Renal cortex interstitium (tissue), 11 donors: Measurements from ENCODE around the gene MIB2. TPM values are rescaled to one million over a fixed set of nuclear protein-coding genes. Genes with fewer than 3 reads are reported as not detected.
"Not testable (repeated sequence)": the region's sequence is repeated elsewhere in the genome, so short reads cannot be mapped to it uniquely, and the experiment has no call there.

ENCODE experiments used
- DNase-seq, 11 donors: peaks; one replicate each; pipeline ENCODE4 v3.0.0-alpha.2; 2013; ENCODE audit warnings: low read depth in 9 of 11, low spot score in 4 of 11; ENCODE audit errors: extremely low read depth in 1 of 11
- polyA plus RNA-seq, 3 donors: library from polyadenylated mRNA; unstranded; fragments of 120-200 nt; gene quantifications; one replicate each; pipeline ENCODE4 v1.2.1, GENCODE V29; 2013; ENCODE audit not compliant: insufficient read length in 3 of 3

MIB2 gene
- polyA plus RNA-seq, 3 donors, result 30.3 to 71.4 (median 70.4) TPM

GRCh38 chr1:1669468-1670440 is 54.5 kb downstream of the MIB2 start:
- no peak for DNase-seq

DNA sequence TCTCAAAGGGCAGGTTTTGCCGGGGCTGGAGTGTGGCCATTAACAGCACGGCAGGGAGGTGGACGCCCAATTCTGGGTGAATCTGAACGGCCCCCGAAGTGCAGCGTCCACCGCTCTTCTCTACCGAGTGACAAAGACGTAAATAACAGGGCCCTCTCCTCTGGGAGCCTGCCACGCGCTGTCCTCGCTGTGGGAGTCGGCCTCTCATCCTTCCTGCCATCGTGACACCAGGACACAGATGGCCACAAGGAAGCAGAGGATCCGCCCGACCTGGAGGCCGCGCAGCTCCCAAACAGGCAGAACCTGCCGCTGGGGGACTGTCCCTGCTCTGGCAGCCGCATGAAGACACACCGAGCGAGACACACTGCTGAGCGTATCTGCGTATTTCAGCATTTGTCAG is 55.6 kb downstream of the MIB2 start:
- no peak for DNase-seq

DNA sequence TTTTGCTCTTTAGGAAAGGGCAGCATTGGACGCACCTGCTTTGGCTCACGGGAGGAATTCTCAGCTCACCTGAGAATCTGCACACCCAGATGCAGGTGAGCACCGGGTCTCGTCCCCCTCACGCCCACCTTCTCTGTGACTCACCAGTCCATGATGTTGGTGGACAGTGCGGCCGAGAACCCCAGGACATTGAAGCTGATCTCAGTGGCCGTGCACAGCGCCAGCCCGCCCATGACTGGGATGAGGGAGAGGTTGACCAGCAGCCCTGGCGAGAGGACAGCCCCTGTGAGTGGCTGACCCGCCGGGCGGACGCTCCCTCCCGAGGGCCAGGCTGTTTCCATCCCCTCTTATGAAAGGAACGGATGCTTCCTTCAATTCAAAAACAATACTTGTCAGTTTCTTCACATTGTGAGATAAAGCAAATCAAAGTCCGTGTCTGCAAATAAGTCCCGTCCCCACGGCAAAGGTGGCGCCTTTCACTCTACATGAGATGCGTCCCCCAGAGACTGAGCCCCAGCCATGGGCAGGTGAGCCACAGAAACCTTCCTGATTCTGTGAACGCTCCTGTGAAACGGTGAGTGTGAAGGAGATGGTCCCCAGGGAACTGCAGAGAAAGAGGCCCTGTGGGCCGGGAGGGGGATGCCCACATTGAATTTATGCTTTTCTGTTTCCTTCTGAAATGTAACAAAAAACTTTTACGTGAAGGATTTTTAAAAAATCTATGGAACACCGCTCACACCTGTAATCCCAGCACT is 56.2 kb downstream of the MIB2 start:
- no peak for DNase-seq

GRCh38 chr1:1672181-1672965 is 57.1 kb downstream of the MIB2 start:
- no peak for DNase-seq

GRCh38 chr1:1674806-1675205 is 59.5 kb downstream of the MIB2 start:
- DNase-seq, result not testable (repeated sequence)

DNA sequence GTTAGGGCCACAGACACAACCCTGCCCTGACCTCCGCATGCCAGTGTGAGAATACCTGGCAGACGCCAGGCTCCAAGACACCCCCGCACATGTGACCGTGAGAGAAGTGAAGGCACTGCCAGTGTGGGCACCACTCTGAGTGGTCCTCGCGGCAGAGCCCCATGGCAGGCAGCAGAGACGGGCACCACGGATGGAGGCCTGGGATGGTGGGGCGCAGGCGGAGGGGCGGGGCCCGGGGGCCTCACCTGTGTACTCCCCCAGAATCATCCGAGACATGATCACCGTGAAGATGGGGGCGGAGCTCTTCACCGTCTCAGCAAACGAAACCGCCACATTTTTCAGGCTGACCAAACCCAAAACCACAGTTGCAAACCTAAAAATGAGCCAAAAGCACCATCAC is 59.9 kb downstream of the MIB2 start:
- not testable (repeated sequence) for DNase-seq

DNA sequence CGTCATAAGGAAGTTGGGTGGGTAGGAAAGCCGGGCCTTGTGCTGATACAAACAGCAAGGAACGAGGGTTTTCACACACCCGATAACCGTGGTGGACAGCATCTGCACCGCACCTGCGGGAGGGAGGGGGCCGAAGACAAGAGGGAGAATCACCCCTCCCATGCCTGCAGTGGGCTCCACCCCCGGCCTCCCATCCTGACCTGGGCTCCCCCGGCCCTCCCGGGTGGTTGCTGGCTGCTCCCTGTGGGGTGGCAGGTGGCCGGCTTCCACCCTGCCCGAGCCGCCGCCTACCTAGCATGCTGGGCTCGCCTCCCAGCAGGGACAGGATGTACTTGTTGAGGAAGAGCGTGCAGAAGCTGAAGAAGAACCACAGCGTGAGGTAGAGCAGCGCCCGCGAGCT is 60.8 kb downstream of the MIB2 start:
- not testable (repeated sequence) for DNase-seq

DNA sequence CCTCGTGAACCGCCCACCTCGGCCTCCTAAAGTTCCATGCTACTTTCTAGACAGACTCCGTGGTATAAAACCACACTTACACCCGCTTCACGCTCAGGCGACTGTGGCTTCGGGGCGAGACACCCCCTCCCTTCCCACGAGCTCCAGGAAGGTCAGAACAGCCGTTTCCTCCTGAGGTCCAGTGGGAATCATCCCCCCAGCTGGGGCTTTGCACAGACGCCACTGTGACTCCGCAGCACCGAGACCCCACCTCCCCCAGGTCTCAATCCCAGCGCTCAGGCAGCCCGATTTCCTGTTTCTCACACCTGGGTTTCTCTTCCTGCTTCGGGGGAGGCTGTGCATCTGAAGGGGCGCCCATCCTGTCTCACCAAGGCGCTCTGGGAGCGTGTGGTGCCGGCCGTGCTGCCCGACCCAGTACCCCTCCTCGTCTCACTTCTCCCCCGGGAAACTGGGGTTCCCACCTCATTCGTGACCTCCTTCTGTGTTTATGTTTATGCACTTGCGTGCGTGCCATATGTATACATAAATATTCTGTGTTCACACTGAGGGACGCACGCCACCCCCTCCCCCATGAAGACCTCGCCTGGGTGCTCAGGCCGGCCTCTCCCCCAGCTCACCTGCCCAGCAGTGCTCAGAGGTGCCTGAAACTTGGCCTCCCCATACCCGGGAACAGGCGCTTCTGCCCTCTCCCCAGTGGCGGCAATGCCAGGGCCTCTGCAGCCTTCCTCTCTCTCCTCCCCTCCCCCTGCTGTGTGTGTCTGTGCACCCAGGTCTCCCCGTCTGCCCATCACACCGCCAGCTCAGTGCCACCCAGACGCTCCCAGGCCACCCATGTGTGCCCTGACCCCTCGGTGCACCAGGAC is 62.6 kb downstream of the MIB2 start:
- DNase-seq, result no peak

GRCh38 chr1:1678581-1679380 is 63.5 kb downstream of the MIB2 start:
- no peak for DNase-seq

Other genes starting within 250 kb of the MIB2 start
- 10 to 100 TPM; 52.0 to 89.3 (median 86.3) TPM for gene AURKAIP1, start 240.3 kb upstream of the MIB2 start, polyA plus RNA-seq
- 100 to 1,000 TPM; 241 to 386 (median 255) TPM for gene CCNL2, start 216.2 kb upstream of the MIB2 start, polyA plus RNA-seq
- gene MRPL20, start 208.2 kb upstream of the MIB2 start, polyA plus RNA-seq, result 100 to 1,000 TPM; 115 to 120 (median 120) TPM
- gene ANKRD65, start 194.2 kb upstream of the MIB2 start, polyA plus RNA-seq, result 10 to 100 TPM in 2 of 3 donors, 1 to 10 TPM in 1; 8.3 to 14.7 (median 10.6) TPM
- gene VWA1, start 179.8 kb upstream of the MIB2 start, polyA plus RNA-seq, result 10 to 100 TPM; 31.6 to 74.6 (median 62.4) TPM
- 1 to 10 TPM; 2.2 to 5.5 (median 2.9) TPM for gene ATAD3C, start 165.8 kb upstream of the MIB2 start, polyA plus RNA-seq
- gene ATAD3B, start 143.7 kb upstream of the MIB2 start, polyA plus RNA-seq, result 10 to 100 TPM; 11.6 to 28.5 (median 15.1) TPM
- gene ATAD3A, start 103.3 kb upstream of the MIB2 start, polyA plus RNA-seq, result 10 to 100 TPM; 15.4 to 29.0 (median 25.9) TPM
- gene TMEM240, start 74.9 kb upstream of the MIB2 start, polyA plus RNA-seq, result 10 to 100 TPM in 1 of 3 donors, 1 to 10 TPM in 2; 4.0 to 12.1 (median 6.6) TPM
- gene SSU72, start 40.6 kb upstream of the MIB2 start, polyA plus RNA-seq, result 10 to 100 TPM; 79.9 to 85.8 (median 80.6) TPM
- 1 to 10 TPM; 1.8 to 4.8 (median 3.2) TPM for gene FNDC10, start 15.4 kb upstream of the MIB2 start, polyA plus RNA-seq
- gene MMP23B, start 16.7 kb downstream of the MIB2 start, polyA plus RNA-seq, result 10 to 100 TPM; 15.0 to 36.3 (median 35.3) TPM
- gene CDK11B, start 43.5 kb downstream of the MIB2 start, polyA plus RNA-seq, result 10 to 100 TPM; 37.7 to 45.5 (median 42.4) TPM
- gene SLC35E2B, start 77.3 kb downstream of the MIB2 start, polyA plus RNA-seq, result 10 to 100 TPM; 66.8 to 81.4 (median 67.8) TPM
- gene CDK11A, start 108.9 kb downstream of the MIB2 start, polyA plus RNA-seq, result 10 to 100 TPM; 28.4 to 41.3 (median 38.4) TPM
- 10 to 100 TPM; 40.2 to 53.0 (median 52.3) TPM for gene NADK, start 163.0 kb downstream of the MIB2 start, polyA plus RNA-seq